ENCODE measurements around the gene IL15RA.

DNA sequence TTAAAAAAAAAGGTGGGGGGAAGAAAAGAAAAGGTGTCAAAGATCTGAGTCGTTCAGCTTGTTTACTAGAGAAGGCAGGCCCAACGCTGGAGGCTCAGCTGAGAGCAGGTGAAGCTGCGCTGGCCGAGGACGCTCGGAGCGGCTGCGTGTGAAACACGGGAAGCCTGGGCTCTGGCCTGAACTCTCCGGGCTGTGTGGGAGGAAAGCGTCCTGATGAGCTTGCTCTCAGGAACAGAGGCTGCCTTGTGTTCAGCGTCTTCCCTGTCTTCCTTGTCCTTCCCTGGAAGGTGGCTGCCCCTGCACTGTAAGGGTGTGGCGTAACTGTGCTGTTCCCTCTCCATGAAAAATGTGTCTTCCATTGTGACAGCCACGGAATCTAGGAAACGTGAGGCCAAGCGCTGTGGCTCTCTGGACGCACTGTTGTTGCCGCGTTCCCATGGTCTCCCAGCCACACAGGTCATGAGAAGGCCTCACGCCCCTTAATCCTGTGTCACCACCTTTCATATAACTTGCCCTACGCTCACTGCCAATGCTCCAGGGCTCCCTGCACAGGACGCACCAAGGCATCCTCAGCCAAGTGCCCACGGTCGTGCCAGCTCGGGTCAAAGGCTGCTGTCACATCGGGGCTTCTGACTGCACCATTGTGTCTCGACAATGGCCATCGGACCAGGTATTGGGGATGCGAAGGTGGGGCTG lies 15.8 kb downstream of the IL15RA start:
- TF ChIP-seq, protein P1, sequence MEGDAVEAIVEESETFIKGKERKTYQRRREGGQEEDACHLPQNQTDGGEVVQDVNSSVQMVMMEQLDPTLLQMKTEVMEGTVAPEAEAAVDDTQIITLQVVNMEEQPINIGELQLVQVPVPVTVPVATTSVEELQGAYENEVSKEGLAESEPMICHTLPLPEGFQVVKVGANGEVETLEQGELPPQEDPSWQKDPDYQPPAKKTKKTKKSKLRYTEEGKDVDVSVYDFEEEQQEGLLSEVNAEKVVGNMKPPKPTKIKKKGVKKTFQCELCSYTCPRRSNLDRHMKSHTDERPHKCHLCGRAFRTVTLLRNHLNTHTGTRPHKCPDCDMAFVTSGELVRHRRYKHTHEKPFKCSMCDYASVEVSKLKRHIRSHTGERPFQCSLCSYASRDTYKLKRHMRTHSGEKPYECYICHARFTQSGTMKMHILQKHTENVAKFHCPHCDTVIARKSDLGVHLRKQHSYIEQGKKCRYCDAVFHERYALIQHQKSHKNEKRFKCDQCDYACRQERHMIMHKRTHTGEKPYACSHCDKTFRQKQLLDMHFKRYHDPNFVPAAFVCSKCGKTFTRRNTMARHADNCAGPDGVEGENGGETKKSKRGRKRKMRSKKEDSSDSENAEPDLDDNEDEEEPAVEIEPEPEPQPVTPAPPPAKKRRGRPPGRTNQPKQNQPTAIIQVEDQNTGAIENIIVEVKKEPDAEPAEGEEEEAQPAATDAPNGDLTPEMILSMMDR (IDR thresholded peaks at IDR 0.05 in 4 of 5, conservative IDR thresholded peaks at IDR 0.05 in 1 of 5), result no peak
- TF ChIP-seq POLR2A (IDR thresholded peaks at IDR 0.05), result no peak
